Keratinocyte (primary cell): ENCODE results near the gene COL13A1.

Experiments used
- CTCF ChIP-seq, 3 experiments: IDR thresholded peaks in 1 of 3; conservative IDR thresholded peaks in 1 of 3; optimal IDR thresholded peaks in 1 of 3; 2 replicates in 2 of 3; 3 replicates in 1 of 3; pipeline versions ENCODE3 to v1.5.1; 2011; ENCODE audit warnings: low read length in 3 of 3, mild to moderate bottlenecking in 3 of 3, moderate library complexity in 2 of 3, control low read depth in 1 of 3, inconsistent platforms in 1 of 3; ENCODE audit not compliant: insufficient read depth in 2 of 3; ENCODE audit errors: extremely low read depth in 1 of 3
- EZH2 ChIP-seq: IDR thresholded peaks from one replicate; pipeline ENCODE4 v1.6.1; 2012; ENCODE audit warnings: inconsistent platforms, mild to moderate bottlenecking, low read length, moderate library complexity

- TF ChIP-seq CTCF (optimal IDR thresholded peaks at IDR 0.05 in 1 of 3, IDR thresholded peaks at IDR 0.05 in 1 of 3, conservative IDR thresholded peaks at IDR 0.05 in 1 of 3; ENCODE audit: extremely low read depth in 1 of 3, insufficient read depth in 2 of 3, low read length in 3 of 3) (no peak), EZH2 (no peak)
Measured at GRCh38 chr10:69955211-69955805, 153.6 kb downstream of the COL13A1 start.
